Duodenal mucosa (tissue), 2 donors: Measurements from ENCODE around the gene TBC1D1.

Experiments
- H3K27ac ChIP-seq: one replicate; pipeline ENCODE4 v1.7.0; 2013; ENCODE audit warnings: low read depth, low read length
- H3K27me3 ChIP-seq, 2 donors: one replicate each; pipeline ENCODE4 v1.7.0; 2013; ENCODE audit warnings: low read length in 2 of 2, control low read depth in 1 of 2; ENCODE audit not compliant: insufficient read depth in 2 of 2, control insufficient read depth in 1 of 2
- H3K36me3 ChIP-seq, 2 donors: one replicate each; pipeline ENCODE4 v1.7.0; 2013; ENCODE audit warnings: low read length in 2 of 2, control low read depth in 1 of 2; ENCODE audit not compliant: insufficient read depth in 2 of 2, control insufficient read depth in 1 of 2
- H3K4me1 ChIP-seq, 2 donors: one replicate each; pipeline ENCODE4 v1.7.0; 2013; ENCODE audit warnings: low read length in 2 of 2, control low read depth in 1 of 2; ENCODE audit not compliant: insufficient read depth in 2 of 2, control insufficient read depth in 1 of 2
- H3K4me3 ChIP-seq, 2 donors: one replicate each; pipeline ENCODE4 v1.7.0; 2013; ENCODE audit warnings: low read length in 2 of 2, low read depth in 1 of 2
- H3K9ac ChIP-seq, 2 donors: one replicate each; pipeline ENCODE4 v1.7.0; 2013; ENCODE audit warnings: low read length in 2 of 2, low read depth in 1 of 2
- H3K9me3 ChIP-seq, 2 donors: one replicate each; pipeline ENCODE4 v1.7.0; 2013; ENCODE audit warnings: low read length in 2 of 2, control low read depth in 1 of 2; ENCODE audit not compliant: control insufficient read depth in 1 of 2

Gene TBC1D1

DNA sequence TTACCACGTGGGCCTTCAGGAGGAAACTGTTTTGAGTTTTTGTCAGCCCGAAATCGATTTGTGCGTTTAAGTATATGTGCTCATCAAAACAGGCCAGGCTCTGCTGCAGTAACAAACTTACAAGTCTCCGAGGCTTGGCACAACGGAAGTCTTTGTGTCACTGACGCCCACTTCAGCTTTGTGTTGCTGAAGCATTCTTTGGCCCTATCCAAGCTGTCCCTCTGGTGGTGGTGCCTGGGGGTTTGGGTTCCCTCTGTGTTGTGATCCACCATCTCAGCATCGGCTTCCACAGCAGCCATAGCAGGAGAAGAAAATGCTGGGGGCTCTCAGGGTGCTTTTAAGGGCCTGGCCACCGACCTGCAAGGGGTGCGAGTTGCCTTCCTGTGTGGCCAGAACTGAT is 245.7 kb downstream of the TBC1D1 start:
- H3K4me3 ChIP-seq, result no peak overlapping the region
- H3K9me3 ChIP-seq, result no peaks in the 10 kb centered on the region
- peaks cover 37 to 45% of the 10 kb centered on the region in 2 donors for H3K36me3 ChIP-seq
- no peak overlapping the region for H3K9ac ChIP-seq
- H3K27me3 ChIP-seq, result no peaks in the 10 kb centered on the region
- peaks cover 18 to 29% of the 10 kb centered on the region in 2 donors for H3K4me1 ChIP-seq
- H3K27ac ChIP-seq, result no peak overlapping the region

DNA sequence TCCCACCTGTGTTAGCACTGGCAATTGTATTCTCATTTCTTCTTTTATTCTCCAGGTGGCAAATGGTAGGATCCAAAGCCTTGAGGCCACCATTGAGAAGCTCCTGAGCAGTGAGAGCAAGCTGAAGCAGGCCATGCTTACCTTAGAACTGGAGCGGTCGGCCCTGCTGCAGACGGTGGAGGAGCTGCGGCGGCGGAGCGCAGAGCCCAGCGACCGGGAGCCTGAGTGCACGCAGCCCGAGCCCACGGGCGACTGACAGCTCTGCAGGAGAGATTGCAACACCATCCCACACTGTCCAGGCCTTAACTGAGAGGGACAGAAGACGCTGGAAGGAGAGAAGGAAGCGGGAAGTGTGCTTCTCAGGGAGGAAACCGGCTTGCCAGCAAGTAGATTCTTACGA is 246.2 kb downstream of the TBC1D1 start:
- Histone ChIP-seq H3K27me3 (no peaks in the 10 kb centered on the region), H3K27ac (no peak overlapping the region), H3K4me3 (no peak overlapping the region), H3K36me3 (peaks cover 37 to 46% of the 10 kb centered on the region in 2 donors), H3K9me3 (no peaks in the 10 kb centered on the region), H3K4me1 (peaks cover 14 to 24% of the 10 kb centered on the region in 2 donors), H3K9ac (no peak overlapping the region)

DNA sequence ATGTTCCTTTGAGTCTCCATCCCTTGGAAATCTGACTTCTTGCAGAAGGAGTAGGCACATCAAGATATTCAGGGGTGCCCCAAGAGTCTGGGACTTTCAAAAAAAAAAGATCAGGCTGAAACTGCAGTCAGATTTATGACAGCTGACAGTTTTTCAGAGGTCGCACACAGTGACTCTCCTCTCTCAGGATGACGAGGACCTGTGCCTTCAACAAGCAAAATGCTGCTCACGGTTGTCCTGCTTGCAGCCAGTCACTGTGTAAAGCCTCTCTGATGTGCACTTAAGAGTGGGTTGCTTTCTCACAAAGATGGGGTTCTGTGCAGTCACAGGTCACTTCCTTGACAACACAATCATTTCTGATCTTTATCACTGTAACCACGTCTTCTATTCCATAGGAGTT is 247.5 kb downstream of the TBC1D1 start:
- no peak overlapping the region for H3K27ac ChIP-seq
- peaks cover 10 to 15% of the 10 kb centered on the region in 2 donors for H3K4me1 ChIP-seq
- H3K36me3 ChIP-seq, result peaks cover 37 to 47% of the 10 kb centered on the region in 2 donors
- H3K27me3 ChIP-seq, result no peaks in the 10 kb centered on the region
- H3K9me3 ChIP-seq, result no peaks in the 10 kb centered on the region
- H3K9ac ChIP-seq, result no peak overlapping the region
- H3K4me3 ChIP-seq, result no peak overlapping the region

DNA sequence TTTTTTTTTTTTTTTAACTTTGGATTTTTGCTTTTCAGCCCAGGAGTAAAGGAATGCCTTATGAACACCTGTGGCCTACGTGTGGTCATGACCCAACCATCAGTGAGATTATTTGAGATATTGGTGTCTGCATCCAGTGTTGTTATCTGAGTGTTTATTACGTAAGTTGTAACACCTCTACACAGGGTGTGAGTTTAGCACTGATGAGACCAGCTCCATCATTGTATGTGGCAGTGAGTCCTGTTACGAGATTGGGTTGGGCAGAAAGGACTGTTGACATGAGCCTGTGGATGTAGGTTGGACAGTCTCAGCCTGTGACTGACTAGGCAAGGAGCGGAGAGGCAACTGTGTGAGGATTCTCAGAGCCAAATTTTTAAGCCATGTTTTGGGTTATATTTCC is 248.3 kb downstream of the TBC1D1 start:
- Histone ChIP-seq H3K9ac (no peak overlapping the region), H3K36me3 (peaks cover 37 to 41% of the 10 kb centered on the region in 2 donors), H3K9me3 (no peaks in the 10 kb centered on the region), H3K4me3 (no peak overlapping the region), H3K27ac (no peak overlapping the region), H3K4me1 (peaks cover 2 to 7% of the 10 kb centered on the region in 2 donors), H3K27me3 (no peaks in the 10 kb centered on the region)

DNA sequence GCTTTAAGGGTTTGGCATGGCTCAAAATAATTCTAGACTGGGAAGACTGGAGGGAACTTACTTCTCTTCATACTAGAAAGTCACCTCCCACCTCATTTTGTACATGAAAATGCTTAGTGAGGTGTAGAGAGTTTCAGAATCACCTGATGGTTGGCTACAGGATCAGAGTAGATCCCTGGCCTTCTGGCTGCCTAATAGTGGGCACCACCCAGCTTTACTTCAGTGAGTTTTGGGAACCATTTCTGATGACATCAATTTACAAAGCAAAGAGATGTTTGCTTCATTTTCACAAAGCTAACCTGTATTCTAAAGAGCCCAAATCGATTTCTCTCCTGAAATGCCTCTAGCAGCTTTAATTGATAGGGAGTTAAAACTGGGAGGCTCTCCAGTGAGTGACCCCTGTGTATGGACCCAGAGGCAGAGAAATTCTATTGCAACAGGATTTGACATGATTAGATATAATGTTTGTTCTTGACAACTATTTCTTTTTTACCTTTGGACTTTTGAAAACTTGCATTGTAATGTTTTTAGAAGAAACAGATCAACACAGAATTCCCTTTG is 249.8 kb downstream of the TBC1D1 start:
- H3K36me3 ChIP-seq, result peaks cover 31 to 35% of the 10 kb centered on the region in 2 donors
- no peak overlapping the region for H3K27ac ChIP-seq

DNA sequence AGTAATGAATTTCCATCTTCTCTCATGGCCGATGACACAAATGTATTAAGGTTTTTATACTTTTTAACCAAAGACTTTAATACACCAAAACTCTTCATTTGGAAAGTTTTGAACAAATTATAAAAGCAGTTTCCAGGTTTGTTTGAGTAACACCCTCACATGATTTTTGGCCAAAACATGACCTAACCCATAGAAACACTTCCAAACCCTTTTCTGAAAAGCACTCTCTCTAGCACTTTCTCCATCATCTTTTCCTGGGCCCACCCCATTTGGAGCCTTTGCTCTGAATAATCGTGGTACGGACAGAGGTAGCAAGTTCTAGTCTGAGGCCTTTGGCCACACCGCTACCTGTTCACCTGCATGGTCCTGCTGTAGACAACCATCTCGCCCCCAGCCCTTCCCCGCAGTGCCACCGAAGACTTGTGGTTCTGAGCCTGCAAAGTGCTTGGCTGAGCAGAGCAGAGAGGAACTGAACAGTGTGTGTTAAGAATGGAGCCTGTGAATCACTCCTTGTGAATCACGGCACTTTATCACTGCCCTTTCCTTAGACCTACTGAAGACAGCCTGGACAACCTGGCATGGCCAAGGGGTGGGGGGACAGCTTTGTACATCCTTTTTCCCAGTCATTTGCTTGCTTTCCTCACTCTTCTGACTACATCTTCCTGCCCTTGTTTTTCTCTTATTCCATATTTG is 251.1 kb downstream of the TBC1D1 start:
- Histone ChIP-seq H3K4me1 (peaks cover 4 to 12% of the 10 kb centered on the region in 2 donors), H3K36me3 (peaks cover 27% of the 10 kb centered on the region in 2 donors), H3K27ac (no peak overlapping the region)

More for the DNA sequence above, 249.8 kb downstream of the TBC1D1 start:
- H3K4me1 ChIP-seq, result peaks cover 0 to 4% of the 10 kb centered on the region in 2 donors
- no peak overlapping the region for H3K9ac ChIP-seq
- H3K9me3 ChIP-seq, result no peaks in the 10 kb centered on the region
- H3K4me3 ChIP-seq, result no peak overlapping the region
- H3K27me3 ChIP-seq, result no peaks in the 10 kb centered on the region

DNA sequence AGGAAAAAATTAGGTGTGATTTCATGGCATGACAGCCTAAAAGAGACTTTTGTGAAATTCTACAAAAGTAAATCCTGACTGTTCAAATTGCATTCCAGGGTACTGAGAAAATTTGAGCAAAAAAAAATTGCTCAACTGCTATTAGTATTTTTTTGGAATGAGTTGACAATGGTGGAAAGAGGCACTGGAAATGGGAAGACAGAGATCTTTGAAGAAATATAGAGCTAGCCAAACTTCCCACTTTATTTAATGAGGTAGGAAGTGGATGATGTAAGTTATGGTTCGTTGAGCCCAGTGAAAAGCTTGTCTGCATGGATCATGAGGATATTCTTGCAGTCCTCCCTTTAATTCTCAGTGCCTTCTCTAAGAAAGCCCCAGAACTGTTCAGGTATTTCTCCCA is 253.1 kb downstream of the TBC1D1 start:
- H3K4me1 ChIP-seq, result peaks cover 4 to 12% of the 10 kb centered on the region in 2 donors
- H3K36me3 ChIP-seq, result peaks cover 14% of the 10 kb centered on the region in 2 donors
- H3K4me3 ChIP-seq, result no peak overlapping the region
- H3K9ac ChIP-seq, result no peak overlapping the region
- H3K9me3 ChIP-seq, result no peaks in the 10 kb centered on the region
- H3K27me3 ChIP-seq, result no peaks in the 10 kb centered on the region
- H3K27ac ChIP-seq, result no peak overlapping the region

More for the DNA sequence above, 251.1 kb downstream of the TBC1D1 start:
- H3K9me3 ChIP-seq, result no peaks in the 10 kb centered on the region
- H3K9ac ChIP-seq, result no peak overlapping the region
- H3K4me3 ChIP-seq, result no peak overlapping the region
- no peaks in the 10 kb centered on the region for H3K27me3 ChIP-seq

DNA sequence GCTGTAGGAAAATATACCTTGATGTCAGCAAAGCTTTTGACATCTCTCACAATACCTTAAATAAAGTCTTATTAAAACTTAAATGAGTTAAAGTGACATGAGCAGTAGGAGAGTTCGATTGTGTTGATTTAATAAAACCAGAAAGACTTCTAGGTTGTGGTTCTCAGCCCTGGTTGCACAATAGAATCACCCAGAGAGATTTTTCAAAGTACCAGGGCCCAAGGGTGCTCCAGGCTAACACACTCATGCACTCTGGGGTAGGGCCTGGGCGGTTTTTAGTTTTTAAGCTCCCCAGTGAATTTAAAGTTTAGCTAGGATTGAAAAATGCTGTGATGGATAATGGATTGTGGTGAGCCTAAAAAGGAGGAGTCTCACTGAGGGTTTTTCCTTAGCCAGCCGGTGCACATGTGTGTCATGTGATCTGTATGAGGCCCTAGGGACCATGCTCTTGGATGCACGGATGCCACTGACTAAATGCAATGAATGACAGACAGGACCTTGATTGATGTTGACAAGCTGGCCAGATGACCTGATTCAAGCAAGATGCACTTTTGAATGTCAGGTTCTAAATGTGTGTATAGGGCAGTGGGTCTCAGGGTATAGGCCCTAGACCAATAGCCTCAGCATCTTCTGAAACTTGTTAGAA is 254.3 kb downstream of the TBC1D1 start:
- no peak overlapping the region for H3K4me3 ChIP-seq
- H3K27me3 ChIP-seq, result no peaks in the 10 kb centered on the region
- no peaks in the 10 kb centered on the region for H3K9me3 ChIP-seq
- no peak overlapping the region for H3K9ac ChIP-seq
- H3K36me3 ChIP-seq, result peaks cover 3% of the 10 kb centered on the region in 2 donors
- H3K4me1 ChIP-seq, result peaks cover 4 to 12% of the 10 kb centered on the region in 2 donors
- H3K27ac ChIP-seq, result no peak overlapping the region

DNA sequence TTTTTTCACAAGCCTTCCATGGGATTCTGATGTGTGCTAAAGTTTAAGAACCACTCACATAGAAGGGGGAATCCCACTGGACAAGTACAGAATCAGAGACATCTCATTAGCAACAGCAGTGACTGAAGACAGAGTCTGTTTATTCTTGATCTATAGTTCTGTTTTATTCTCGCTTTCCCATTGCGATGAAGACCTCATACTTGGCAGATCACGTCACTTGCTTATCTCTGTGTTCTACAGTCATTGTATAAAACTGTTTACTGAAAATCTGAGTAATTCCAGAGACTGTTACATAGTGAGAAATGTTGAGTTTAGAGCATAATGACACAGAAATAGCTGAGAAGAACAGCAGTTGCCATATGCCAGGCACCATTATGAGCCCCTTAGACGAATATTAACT is 254.9 kb downstream of the TBC1D1 start:
- Histone ChIP-seq H3K4me3 (no peak overlapping the region), H3K27me3 (no peaks in the 10 kb centered on the region)

DNA sequence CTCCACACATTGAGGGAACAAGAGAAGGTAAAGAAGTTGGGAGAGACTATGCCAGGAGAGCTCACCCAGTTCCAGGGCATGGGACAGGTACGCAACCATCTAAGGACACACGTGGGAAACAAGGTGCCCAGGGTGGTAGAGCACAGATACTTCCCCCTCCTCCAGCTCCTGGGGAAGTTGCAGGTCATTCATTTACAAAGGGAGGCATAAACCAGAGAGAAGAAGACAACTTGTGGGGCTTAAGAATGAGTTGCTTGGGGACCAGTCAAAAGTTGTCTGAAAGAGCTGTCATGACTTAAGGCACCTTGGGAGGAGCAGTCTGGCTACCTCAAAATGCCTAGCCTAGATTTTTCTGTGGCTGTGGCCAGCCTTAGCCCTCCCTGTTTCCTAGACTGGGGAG is 255.5 kb downstream of the TBC1D1 start:
- Histone ChIP-seq H3K36me3 (peaks cover 0 to 3% of the 10 kb centered on the region in 2 donors), H3K9me3 (no peaks in the 10 kb centered on the region), H3K4me1 (peaks cover 4 to 12% of the 10 kb centered on the region in 2 donors), H3K27ac (no peak overlapping the region), H3K27me3 (no peaks in the 10 kb centered on the region), H3K4me3 (no peak overlapping the region), H3K9ac (no peak overlapping the region)

More for the DNA sequence above, 254.9 kb downstream of the TBC1D1 start:
- Histone ChIP-seq H3K36me3 (peaks cover 0 to 3% of the 10 kb centered on the region in 2 donors), H3K4me1 (peaks cover 4 to 12% of the 10 kb centered on the region in 2 donors), H3K27ac (no peak overlapping the region), H3K9me3 (no peaks in the 10 kb centered on the region), H3K9ac (no peak overlapping the region)
